Measurements from ENCODE around the gene ARID3B. TPM values are rescaled to one million over a fixed set of nuclear protein-coding genes. Genes with fewer than 3 reads are reported as not detected.

Gene ARID3B
- total RNA-seq, 1 experiment from 2014 or later: 101 TPM

- Histone ChIP-seq H3K56ac (ENCODE audit: insufficient read length, low read depth, low read length) (no peak overlapping the region), H2BK15ac (ENCODE audit: low read depth, low read length) (no peak overlapping the region), H3K27ac (ENCODE audit: insufficient read length, low read depth, low read length) (no peak overlapping the region), H3K79me2 (ENCODE audit: insufficient read depth, low read length) (0 out of 2 replicates have a peak, but pooled peaks cover 1% of the 10 kb centered on the region), H2AFZ (ENCODE audit: low read length) (no peak overlapping the region), H2BK12ac (ENCODE audit: insufficient read length, low read depth, low read length) (no peak overlapping the region), H3K23me2 (ENCODE audit: insufficient read length, low read depth, low read length, poor library complexity, severe bottlenecking) (no peaks in the 10 kb centered on the region), H4K8ac (replicated peaks; ENCODE audit: insufficient read length, low read depth, low read length) (no peak overlapping the region), H3K23ac (ENCODE audit: insufficient read length, low read depth, low read length) (no peak overlapping the region), H2AK5ac (ENCODE audit: insufficient read length, low read length) (no peak overlapping the region), H3K79me1 (ENCODE audit: insufficient read depth, low read depth, low read length, poor library complexity, severe bottlenecking) (peaks cover 3% of the 10 kb centered on the region), H4K20me1 (ENCODE audit: control insufficient read depth, insufficient read depth, insufficient read length) (no peaks in the 10 kb centered on the region), H3K9ac (ENCODE audit: extremely low read depth, insufficient read length, low read length) (no peak overlapping the region), H3T11ph (ENCODE audit: low read length) (no peak overlapping the region), H3K27me3 (ENCODE audit: insufficient read depth, low read length) (no peaks in the 10 kb centered on the region), H3K4me1 (ENCODE audit: insufficient read depth, low read length) (0 out of 2 replicates have a peak, but pooled peaks cover 2% of the 10 kb centered on the region), H2BK5ac (ENCODE audit: insufficient read length, low read length) (no peak overlapping the region), H2BK120ac (ENCODE audit: low read depth, low read length, poor library complexity, severe bottlenecking) (no peak overlapping the region), H3K18ac (ENCODE audit: insufficient read length, low read depth, low read length) (no peak overlapping the region), H3K9me3 (ENCODE audit: control insufficient read depth, low read depth, low read length) (no peaks in the 10 kb centered on the region), H3K4me2 (ENCODE audit: insufficient read depth, insufficient read length, low read length) (no peak overlapping the region), H4K5ac (ENCODE audit: insufficient read length, low read depth, low read length) (no peak overlapping the region), H2BK20ac (ENCODE audit: low read depth, low read length, poor library complexity, severe bottlenecking) (no peak overlapping the region), H3K4ac (ENCODE audit: low read depth, low read length) (no peak overlapping the region), H3K14ac (ENCODE audit: insufficient read depth, low read length) (no peak overlapping the region), H4K91ac (ENCODE audit: insufficient read length, low read depth, low read length) (no peak overlapping the region)
- no peak for TF ChIP-seq CTCF (conservative IDR thresholded peaks at IDR 0.05)
- Mint-ChIP-seq H3K4me3 (no peak overlapping the region), H3K27ac (no peak overlapping the region), H3K36me3 (ENCODE audit: insufficient read depth in 1 of 3, low read depth in 3 of 3) (peaks cover 31 to 80% (median 37%) of the 10 kb centered on the region in 3 experiments), H3K27me3 (ENCODE audit: low read depth) (no peaks in the 10 kb centered on the region), H3K9me3 (no peaks in the 10 kb centered on the region), H3K4me1 (peaks cover 18 to 25% of the 10 kb centered on the region in 2 experiments)
- WGBS (ENCODE audit: extremely low coverage, insufficient read length, low lambda C conversion rate): no CpG with 5 or more reads among the region's 3 CpGs
- no peak for DNase-seq
Observed at GRCh38 chr15:74585191-74585590, 44.2 kb downstream of the ARID3B start.
